ENCODE data around the gene CNDP1.

CNDP1 gene

DNA sequence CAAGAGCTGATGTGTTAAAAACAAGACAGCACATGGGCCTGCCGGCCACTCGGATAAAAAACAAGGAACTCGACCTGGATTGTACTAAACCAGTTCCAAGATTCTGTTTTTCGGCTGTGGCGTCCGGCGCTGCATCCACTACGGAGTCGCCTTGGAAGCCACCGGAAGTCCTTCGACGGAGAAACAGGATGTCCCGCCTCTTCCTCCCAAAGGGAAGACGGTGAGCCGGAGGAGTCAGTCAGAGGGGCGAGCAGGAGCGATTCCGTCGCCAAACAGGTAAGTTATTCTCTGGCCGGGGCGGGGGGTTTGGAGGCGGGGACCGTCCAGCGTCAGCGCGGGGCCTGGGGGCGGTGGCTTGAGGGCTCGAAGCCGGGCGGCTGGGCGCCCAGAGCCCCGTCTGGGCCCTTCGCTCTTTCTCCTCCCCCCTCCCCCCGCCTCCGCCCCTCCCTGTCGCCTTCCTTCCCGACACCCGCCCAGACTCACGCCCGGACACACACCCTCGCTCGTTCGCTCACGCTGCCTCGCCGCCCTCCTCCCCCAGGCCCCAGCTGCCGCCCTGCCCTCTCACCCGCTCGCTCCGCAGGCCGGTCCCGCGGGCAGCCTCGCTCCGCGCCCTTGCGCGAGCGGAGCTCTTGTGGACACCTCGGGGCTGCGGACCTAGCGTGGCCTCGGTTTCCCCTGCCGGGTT, 63.5 kb downstream of the CNDP1 start, which contains the start of gene ZNF407:
ZNF407 (plus strand) TSS at position 209 of the 688 bp plus-strand sequence. CDS start 33,150 bp downstream, outside the sequence.
- Histone ChIP-seq H3K9ac (ENCODE audit: low read depth, low read length) (peak within 1 kb of the TSS; percentile 86), H3K36me3 (ENCODE audit: insufficient read depth, low read length) (peaks cover 14% of the 10 kb centered on the region), H3K4me1 (ENCODE audit: insufficient read depth, low read length) (peaks cover 37% of the 10 kb centered on the region), H4K20me1 (ENCODE audit: insufficient read depth, low read length) (peaks cover 10% of the 10 kb centered on the region), H2AFZ (ENCODE audit: low read depth, low read length) (peak within 1 kb of the TSS; percentile 90), H3K4me3 (ENCODE audit: low read depth in 1 of 2, low read length in 2 of 2) (peak within 1 kb of the TSS; percentile 40 to 93), H3K27me3 (ENCODE audit: insufficient read depth, low read length, poor library complexity) (no peaks in the 10 kb centered on the region), H3K79me2 (ENCODE audit: insufficient read depth, low read length) (peaks cover 69% of the 10 kb centered on the region), H3K9me3 (ENCODE audit: insufficient read depth, low read length, severe bottlenecking) (no peaks in the 10 kb centered on the region), H3K4me2 (ENCODE audit: insufficient read depth, low read length) (peak within 1 kb of the TSS; percentile 83), H3K27ac (ENCODE audit: low read length) (peak within 1 kb of the TSS; percentile 95)
- TF ChIP-seq, protein P1, sequence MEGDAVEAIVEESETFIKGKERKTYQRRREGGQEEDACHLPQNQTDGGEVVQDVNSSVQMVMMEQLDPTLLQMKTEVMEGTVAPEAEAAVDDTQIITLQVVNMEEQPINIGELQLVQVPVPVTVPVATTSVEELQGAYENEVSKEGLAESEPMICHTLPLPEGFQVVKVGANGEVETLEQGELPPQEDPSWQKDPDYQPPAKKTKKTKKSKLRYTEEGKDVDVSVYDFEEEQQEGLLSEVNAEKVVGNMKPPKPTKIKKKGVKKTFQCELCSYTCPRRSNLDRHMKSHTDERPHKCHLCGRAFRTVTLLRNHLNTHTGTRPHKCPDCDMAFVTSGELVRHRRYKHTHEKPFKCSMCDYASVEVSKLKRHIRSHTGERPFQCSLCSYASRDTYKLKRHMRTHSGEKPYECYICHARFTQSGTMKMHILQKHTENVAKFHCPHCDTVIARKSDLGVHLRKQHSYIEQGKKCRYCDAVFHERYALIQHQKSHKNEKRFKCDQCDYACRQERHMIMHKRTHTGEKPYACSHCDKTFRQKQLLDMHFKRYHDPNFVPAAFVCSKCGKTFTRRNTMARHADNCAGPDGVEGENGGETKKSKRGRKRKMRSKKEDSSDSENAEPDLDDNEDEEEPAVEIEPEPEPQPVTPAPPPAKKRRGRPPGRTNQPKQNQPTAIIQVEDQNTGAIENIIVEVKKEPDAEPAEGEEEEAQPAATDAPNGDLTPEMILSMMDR (IDR thresholded peaks at IDR 0.05; ENCODE audit: borderline replicate concordance, extremely low read depth, low read length, poor library complexity, severe bottlenecking) = no peak
- no peak for TF ChIP-seq EZH2 (IDR thresholded peaks at IDR 0.05; ENCODE audit: borderline replicate concordance, low read depth, low read length, severe bottlenecking)
- ATAC-seq (ENCODE audit: insufficient read depth, low read depth) = peak; percentile 83
- DNase-seq = peak; percentile 88

DNA sequence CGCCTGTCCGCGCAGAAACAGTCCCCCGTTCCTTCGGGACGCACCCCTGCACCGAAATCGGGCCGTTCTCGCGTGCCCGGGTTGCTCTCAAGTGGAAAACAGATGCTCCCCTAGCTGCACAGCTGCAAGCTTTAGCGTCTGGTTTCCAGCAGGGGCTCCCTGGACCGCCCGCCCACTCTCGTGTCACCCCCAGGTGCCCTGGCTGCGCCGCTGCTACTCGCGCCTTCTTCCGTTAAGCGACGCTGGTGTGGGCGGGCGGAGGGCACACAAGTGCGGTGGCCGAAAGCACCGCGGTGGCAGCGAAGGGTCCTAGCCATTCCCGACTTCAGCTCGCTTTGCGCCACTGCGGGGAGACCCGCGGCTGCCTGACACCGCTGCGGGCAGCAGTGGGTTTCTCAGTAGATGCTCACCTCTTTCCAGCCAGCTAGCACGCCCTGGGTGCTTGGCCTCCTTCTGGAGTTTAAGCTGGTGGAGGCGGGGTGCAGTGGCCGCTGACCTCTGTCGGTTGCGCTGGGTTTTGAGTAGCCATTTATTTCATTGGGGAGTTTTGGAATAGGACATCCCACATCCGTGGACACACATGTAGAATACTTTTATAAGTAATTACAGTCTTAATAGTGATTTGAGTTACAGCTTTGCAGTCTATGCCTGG, 64.2 kb downstream of the CNDP1 start:
- no peaks in the 10 kb centered on the region for H3K27me3 ChIP-seq (ENCODE audit: insufficient read depth, low read length, poor library complexity)
- peaks cover 75% of the 10 kb centered on the region for H3K79me2 ChIP-seq (ENCODE audit: insufficient read depth, low read length)
- ATAC-seq (ENCODE audit: insufficient read depth, low read depth) (peak; percentile 77), DNase-seq (peak; percentile 78)
- H3K9me3 ChIP-seq (ENCODE audit: insufficient read depth, low read length, severe bottlenecking) = no peaks in the 10 kb centered on the region
- peak overlapping the region; percentile 40 to 93; a peak in 3 of 4 replicates for H3K4me3 ChIP-seq (ENCODE audit: low read depth in 1 of 2, low read length in 2 of 2)
- peaks cover 12% of the 10 kb centered on the region for H4K20me1 ChIP-seq (ENCODE audit: insufficient read depth, low read length)
- H3K4me1 ChIP-seq (ENCODE audit: insufficient read depth, low read length) = peaks cover 37% of the 10 kb centered on the region
- H2AFZ ChIP-seq (ENCODE audit: low read depth, low read length) = peak overlapping the region; percentile 90
- peaks cover 12% of the 10 kb centered on the region for H3K36me3 ChIP-seq (ENCODE audit: insufficient read depth, low read length)
- H3K9ac ChIP-seq (ENCODE audit: low read depth, low read length) = peak overlapping the region; percentile 86
- no peak for TF ChIP-seq EZH2 (IDR thresholded peaks at IDR 0.05; ENCODE audit: borderline replicate concordance, low read depth, low read length, severe bottlenecking)
- TF ChIP-seq, protein P1 (IDR thresholded peaks at IDR 0.05; ENCODE audit: borderline replicate concordance, extremely low read depth, low read length, poor library complexity, severe bottlenecking) = peak; percentile 58
- peak overlapping the region; percentile 83 for H3K4me2 ChIP-seq (ENCODE audit: insufficient read depth, low read length)
- H3K27ac ChIP-seq (ENCODE audit: low read length) = peak overlapping the region; percentile 95

DNA sequence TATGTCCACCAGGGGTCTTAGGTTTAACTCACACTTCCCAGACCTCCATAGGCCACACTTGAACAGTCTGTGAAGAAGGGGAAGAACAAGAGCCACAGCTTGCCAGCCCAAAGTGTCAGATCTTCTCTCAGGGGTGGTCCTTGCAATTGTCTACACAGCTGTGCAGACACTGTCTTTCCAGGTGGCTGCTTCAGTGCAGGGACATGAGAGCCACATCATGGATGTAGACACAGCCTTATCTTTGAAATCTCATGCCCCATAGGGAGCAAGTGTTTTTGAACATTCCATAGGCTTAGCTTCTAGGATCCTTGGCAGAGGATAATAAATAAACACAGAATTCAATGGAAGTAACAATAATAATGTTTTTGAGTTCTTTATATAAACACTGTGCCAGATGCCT, 70.1 kb downstream of the CNDP1 start:
- no peaks in the 10 kb centered on the region for H3K9me3 ChIP-seq (ENCODE audit: insufficient read depth, low read length, severe bottlenecking)
- no peak overlapping the region for H3K4me2 ChIP-seq (ENCODE audit: insufficient read depth, low read length)
- H3K36me3 ChIP-seq (ENCODE audit: insufficient read depth, low read length) = no peaks in the 10 kb centered on the region
- no peak for TF ChIP-seq EZH2 (IDR thresholded peaks at IDR 0.05; ENCODE audit: borderline replicate concordance, low read depth, low read length, severe bottlenecking)
- TF ChIP-seq, protein P1 (IDR thresholded peaks at IDR 0.05; ENCODE audit: borderline replicate concordance, extremely low read depth, low read length, poor library complexity, severe bottlenecking) = no peak
- H3K27ac ChIP-seq (ENCODE audit: low read length) = no peak overlapping the region
- no peak overlapping the region for H3K4me3 ChIP-seq (ENCODE audit: low read depth in 1 of 2, low read length in 2 of 2)
- H3K79me2 ChIP-seq (ENCODE audit: insufficient read depth, low read length) = peaks cover 79% of the 10 kb centered on the region
- no peak overlapping the region for H2AFZ ChIP-seq (ENCODE audit: low read depth, low read length)
- H3K27me3 ChIP-seq (ENCODE audit: insufficient read depth, low read length, poor library complexity) = no peaks in the 10 kb centered on the region
- H4K20me1 ChIP-seq (ENCODE audit: insufficient read depth, low read length) = peaks cover 26% of the 10 kb centered on the region
- DNase-seq = no peak
- no peak overlapping the region for H3K9ac ChIP-seq (ENCODE audit: low read depth, low read length)
- 0 out of 3 replicates have a peak, but pooled peaks have one; percentile 17 for ATAC-seq (ENCODE audit: insufficient read depth, low read depth)
- peaks cover 5% of the 10 kb centered on the region; the same call in 1 of the 2 replicates for H3K4me1 ChIP-seq (ENCODE audit: insufficient read depth, low read length)
